Right renal cortex interstitium (tissue), 3 donors: ENCODE data around the gene SPTLC3. TPM values are rescaled to one million over a fixed set of nuclear protein-coding genes. Genes with fewer than 3 reads are reported as not detected.

Source experiments
- DNase-seq, 3 donors: peaks; one replicate each; pipeline ENCODE4 v3.0.0-alpha.2; 2013; ENCODE audit warnings: low read depth in 3 of 3, low spot score in 2 of 3
- polyA plus RNA-seq, 3 donors: library from polyadenylated mRNA; unstranded; fragments of 120-200 nt; gene quantifications; one replicate each; pipeline ENCODE4 v1.2.1, GENCODE V29; 2013; ENCODE audit not compliant: insufficient read length in 3 of 3

Gene SPTLC3
- polyA plus RNA-seq, 3 donors = 19.6 to 20.3 (median 20.1) TPM

DNA sequence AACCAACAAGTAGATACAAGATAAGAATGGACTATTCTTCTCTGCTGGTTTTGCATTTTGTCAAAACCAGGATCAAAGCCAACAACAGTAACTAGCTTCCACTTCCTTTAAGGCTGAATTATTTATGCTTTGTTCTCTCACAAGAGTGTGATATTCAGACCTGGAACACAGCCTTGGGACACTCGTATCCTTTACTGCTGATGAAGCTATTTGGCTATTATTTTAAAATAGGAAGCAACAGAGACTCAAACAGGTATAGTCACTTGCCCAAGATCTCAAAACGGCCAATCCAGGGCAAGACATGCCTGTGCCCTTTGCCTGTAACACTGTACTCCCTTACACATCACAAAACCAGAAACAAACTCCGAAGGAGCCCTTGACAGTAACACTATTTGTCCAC lies 19.9 kb downstream of the SPTLC3 start:
- DNase-seq = no peak

GRCh38 chr20:13029687-13030375 lies 21.1 kb downstream of the SPTLC3 start:
- DNase-seq = no peak

DNA sequence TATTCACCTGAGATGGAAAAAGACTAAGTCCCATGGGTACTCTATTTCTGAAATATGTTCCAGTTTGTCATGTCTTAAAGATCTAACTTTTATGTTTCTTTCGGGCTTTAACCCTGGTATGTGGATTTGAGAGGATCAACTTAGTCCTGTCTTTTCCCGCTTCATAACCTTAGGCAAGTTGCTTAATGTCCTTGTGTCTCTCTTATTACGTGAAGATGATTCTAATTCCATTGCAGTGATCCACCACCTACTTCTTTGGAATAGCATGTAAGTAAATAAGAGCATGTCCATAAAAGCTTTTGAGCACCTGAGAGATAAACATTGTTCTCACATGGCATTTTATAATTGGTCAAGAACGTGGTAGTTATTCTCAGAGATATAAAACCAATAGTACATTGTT lies 23.0 kb downstream of the SPTLC3 start:
- no peak for DNase-seq

- no peak for DNase-seq
Measured at GRCh38 chr20:13034115-13034514, 25.3 kb downstream of the SPTLC3 start.

- no peak for DNase-seq
Measured at GRCh38 chr20:13034936-13035335, 26.2 kb downstream of the SPTLC3 start.

- no peak for DNase-seq
Measured at GRCh38 chr20:13035399-13036152, 26.8 kb downstream of the SPTLC3 start.

DNA sequence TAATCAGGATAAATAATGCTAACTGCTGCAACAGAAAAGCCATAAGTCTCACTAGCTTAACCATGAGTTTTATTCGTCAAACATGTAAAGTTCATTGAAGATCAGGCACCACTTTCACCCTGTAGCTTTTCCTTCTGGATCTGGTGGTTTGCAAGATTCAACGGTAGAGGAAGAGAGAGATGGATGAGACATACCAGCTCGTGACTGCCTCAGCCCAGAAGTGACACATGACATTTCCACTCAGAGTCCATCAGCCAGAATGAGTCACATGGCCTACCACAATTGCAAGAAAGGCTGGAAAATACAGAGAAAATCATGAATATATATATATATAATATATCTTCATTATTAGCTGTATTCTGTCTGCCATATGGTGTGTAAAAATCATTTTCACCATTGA lies 29.0 kb downstream of the SPTLC3 start:
- no peak for DNase-seq

GRCh38 chr20:13041574-13042457 lies 33.0 kb downstream of the SPTLC3 start:
- DNase-seq = no peak

DNA sequence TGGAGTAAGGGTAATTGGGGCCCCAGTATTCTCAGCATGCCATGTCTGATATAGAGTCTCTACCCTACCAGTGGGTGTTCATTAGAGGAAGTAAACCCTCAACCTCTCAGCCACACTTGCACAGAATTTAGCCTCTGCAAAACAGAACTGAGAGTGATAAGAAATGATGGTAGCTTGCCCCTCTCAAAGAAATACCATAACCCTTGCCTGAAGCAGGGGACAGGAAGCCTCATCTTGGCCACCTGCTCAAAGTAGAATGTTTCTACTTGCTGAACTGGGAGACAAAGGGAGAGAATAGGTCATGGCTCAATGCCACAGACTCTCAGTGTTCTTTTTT lies 33.7 kb downstream of the SPTLC3 start:
- DNase-seq = no peak

DNA sequence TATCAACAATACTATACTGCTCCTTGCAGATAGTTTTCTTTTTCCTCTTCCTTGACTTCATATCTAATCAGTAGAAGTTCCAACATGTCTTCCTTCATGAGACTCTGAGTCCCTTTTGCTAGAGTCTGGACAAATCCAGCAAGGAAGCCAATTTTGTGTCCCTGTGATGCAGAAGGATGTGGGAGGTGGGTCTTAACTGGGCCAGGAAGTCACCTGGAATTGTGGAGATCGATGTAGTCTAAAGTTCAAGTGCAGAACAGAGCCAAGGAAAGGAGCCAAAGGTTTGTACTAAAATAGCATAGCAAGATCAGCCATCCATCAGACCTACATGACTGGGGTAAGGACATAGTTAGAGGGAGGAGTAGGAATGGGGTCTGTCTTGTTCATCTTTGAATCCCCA lies 37.6 kb downstream of the SPTLC3 start:
- no peak for DNase-seq

DNA sequence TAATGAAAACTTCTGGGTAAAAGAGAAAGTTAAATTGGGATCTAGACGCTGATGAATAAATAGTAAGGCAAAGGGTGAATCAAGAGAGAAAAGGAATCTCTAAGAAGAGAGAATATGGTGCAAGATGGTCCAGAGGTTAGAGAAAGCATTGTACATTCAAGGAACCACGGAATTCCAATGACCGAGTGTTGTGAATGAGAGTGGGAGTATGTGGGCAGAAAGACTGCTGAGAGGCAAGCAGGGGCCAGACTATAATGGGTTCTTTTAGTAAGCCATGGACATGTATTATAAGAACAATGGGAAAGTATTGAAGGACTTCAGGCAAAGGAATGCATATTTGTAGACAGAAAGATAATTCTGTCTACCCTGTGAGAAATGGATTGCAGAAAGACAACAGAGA lies 45.2 kb downstream of the SPTLC3 start:
- no peak for DNase-seq

- DNase-seq = no peak
Measured at GRCh38 chr20:13058666-13059389, 50.1 kb downstream of the SPTLC3 start.

- no peak for DNase-seq
Measured at GRCh38 chr20:13059398-13060136, 50.8 kb downstream of the SPTLC3 start.

DNA sequence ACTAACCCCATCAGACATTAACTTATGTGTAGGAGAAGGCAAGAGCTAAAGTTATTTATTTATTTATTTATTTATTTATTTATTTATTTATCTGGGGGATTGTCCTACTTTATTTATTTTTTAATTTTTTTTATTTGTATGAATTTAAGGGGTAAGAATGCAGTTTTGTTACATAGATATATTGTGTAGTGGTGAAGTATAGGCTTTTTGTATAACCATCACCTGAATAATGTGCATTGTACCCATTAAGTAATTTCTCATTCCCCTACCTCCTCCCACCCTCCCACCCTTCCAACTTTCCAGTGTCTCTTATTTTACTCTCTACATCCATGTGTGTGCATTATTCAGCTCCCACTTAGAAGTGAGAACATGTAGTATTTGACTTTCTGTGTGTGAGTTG lies 51.6 kb downstream of the SPTLC3 start:
- DNase-seq = no peak

DNA sequence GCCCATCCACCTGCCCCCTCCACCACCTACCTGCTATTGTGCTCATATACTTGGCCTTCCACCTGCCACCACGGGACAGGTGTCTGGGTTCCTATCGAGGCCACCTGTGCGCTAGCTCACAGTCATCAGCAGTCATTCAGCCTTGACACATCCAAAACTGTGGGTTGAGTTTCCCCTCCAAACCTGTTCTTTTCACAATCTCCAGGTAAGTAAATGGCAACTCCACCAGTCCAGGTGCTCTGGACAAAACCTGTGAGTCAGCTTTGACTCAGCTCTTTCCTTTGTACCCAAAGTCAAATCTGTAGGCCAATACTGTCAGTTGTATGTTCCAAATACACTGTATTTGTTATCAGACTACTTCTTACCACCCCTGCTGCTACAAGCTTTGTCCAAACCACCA lies 52.6 kb downstream of the SPTLC3 start:
- no peak for DNase-seq

GRCh38 chr20:13062789-13063188 lies 54.0 kb downstream of the SPTLC3 start:
- DNase-seq = no peak

GRCh38 chr20:13068336-13068735 lies 59.6 kb downstream of the SPTLC3 start:
- DNase-seq = no peak

- no peak for DNase-seq
Measured at GRCh38 chr20:13081877-13082276, 73.1 kb downstream of the SPTLC3 start.

DNA sequence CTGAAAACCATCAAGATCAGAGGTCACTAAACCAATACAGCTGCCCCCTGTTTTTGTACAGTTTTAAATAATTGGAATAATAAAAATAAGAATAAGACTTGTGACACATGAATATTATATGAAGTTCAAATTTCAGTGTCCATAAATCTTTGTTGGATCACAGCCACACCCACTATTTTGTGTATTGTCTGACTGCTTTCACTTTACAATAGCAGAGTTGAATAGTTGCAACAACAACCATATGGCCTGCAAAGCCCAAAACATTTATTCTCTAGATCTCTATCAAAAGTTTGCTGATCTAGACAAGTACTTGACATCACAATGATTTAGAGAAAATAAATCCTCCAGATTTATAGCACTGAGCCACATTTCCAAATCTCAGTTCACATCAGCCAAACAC lies 73.6 kb downstream of the SPTLC3 start:
- no peak for DNase-seq

DNA sequence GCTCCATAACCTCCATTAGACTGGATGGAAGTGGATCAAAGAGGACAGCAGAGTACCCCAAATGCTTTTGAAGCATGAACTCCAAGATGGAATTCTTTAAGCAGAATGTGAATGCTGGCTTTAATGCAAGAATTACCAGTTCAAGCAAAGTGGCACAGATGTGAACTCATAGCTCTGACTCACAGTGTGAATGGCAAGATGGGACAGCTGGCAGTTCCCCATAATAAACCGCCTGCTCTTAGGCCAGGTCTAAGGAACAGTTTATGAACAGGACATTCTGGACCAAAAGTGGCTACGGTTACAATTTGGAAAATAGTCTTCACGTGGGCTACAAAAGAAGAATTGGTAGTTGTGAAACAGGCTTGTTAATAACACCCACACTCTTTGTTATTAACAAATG lies 76.5 kb downstream of the SPTLC3 start:
- no peak for DNase-seq
